ENCODE measurements around the gene GPR152. TPM values are rescaled to one million over a fixed set of nuclear protein-coding genes. Genes with fewer than 3 reads are reported as not detected.
A peak's percentile ranks its signal among the peaks of the same experiment; 100 is the strongest.

Gene GPR152
- total RNA-seq, 6 donors from 2014 or later = not detected

GRCh38 chr11:67442504-67443404 is 9.8 kb downstream of the GPR152 start:
- Histone ChIP-seq H3K4me1 (peaks cover 20 to 49% (median 29%) of the 10 kb centered on the region in 4 donors), H3K9me3 (no peaks in the 10 kb centered on the region), H3K4me3 (peak overlapping the region; percentile 80 to 95 (median 91)), H3K27me3 (no peaks in the 10 kb centered on the region), H3K36me3 (peaks cover 0 to 44% (median 33%) of the 10 kb centered on the region in 4 donors), H3K27ac (peak overlapping the region; percentile 91 to 97 (median 95))
- no peak for DNase-seq
- ATAC-seq (ENCODE audit: low FRiP score in 2 of 2) = peak in 1 of 2 donors; percentile 1
- 18 to 38% methylated on average over 20 to 39 of the region's 45 CpGs for WGBS, 2 donors
- TF ChIP-seq POLR2A (IDR thresholded peaks at IDR 0.05) = no peak

- DNase-seq (peak in 1 of 2 donors; percentile 75), ATAC-seq (ENCODE audit: low FRiP score in 2 of 2) (no peak)
- Histone ChIP-seq H3K9me3 (no peaks in the 10 kb centered on the region), H3K27ac (peak overlapping the region; percentile 91 to 97 (median 95)), H3K4me1 (peaks cover 20 to 49% (median 29%) of the 10 kb centered on the region in 4 donors), H3K4me3 (peak overlapping the region in 1 of 4 donors; percentile 95), H3K27me3 (no peaks in the 10 kb centered on the region), H3K36me3 (peaks cover 0 to 48% (median 38%) of the 10 kb centered on the region in 4 donors)
- TF ChIP-seq POLR2A (IDR thresholded peaks at IDR 0.05) = no peak
- no peak for TF ChIP-seq POLR2AphosphoS5 (IDR thresholded peaks at IDR 0.05)
- no peak for TF ChIP-seq CTCF (IDR thresholded peaks at IDR 0.05)
- no peak for TF ChIP-seq EP300 (IDR thresholded peaks at IDR 0.05)
- WGBS, 2 donors = 84 to 88% methylated on average over 12 to 28 of the region's 28 CpGs
Observed at GRCh38 chr11:67441731-67442351, 10.7 kb downstream of the GPR152 start.

GRCh38 chr11:67441098-67441563 is 11.4 kb downstream of the GPR152 start:
- Histone ChIP-seq H3K4me3 (no peak overlapping the region), H3K9me3 (no peaks in the 10 kb centered on the region), H3K4me1 (peaks cover 20 to 54% (median 29%) of the 10 kb centered on the region in 4 donors), H3K27ac (peak overlapping the region in 1 of 4 donors; percentile 17), H3K36me3 (peaks cover 0 to 51% (median 39%) of the 10 kb centered on the region in 4 donors), H3K27me3 (no peaks in the 10 kb centered on the region)
- ATAC-seq (ENCODE audit: low FRiP score in 2 of 2) (no peak), DNase-seq (peak in 1 of 2 donors; percentile 83)
- TF ChIP-seq POLR2AphosphoS5 (IDR thresholded peaks at IDR 0.05) = no peak
- no peak for TF ChIP-seq EP300 (IDR thresholded peaks at IDR 0.05)
- TF ChIP-seq POLR2A (IDR thresholded peaks at IDR 0.05) = no peak
- no peak for TF ChIP-seq CTCF (IDR thresholded peaks at IDR 0.05)
- 89 to 91% methylated on average over 6 to 14 of the region's 21 CpGs for WGBS, 2 donors

- Histone ChIP-seq H3K27ac (peak overlapping the region in 2 of 4 donors; percentile 52 to 74), H3K36me3 (peaks cover 0 to 57% (median 46%) of the 10 kb centered on the region in 4 donors), H3K9me3 (no peaks in the 10 kb centered on the region), H3K27me3 (no peaks in the 10 kb centered on the region), H3K4me1 (peaks cover 20 to 61% (median 29%) of the 10 kb centered on the region in 4 donors), H3K4me3 (no peak overlapping the region)
- no peak for TF ChIP-seq POLR2AphosphoS5 (IDR thresholded peaks at IDR 0.05)
- no peak for TF ChIP-seq POLR2A (IDR thresholded peaks at IDR 0.05)
- TF ChIP-seq EP300 (IDR thresholded peaks at IDR 0.05) = no peak
- no peak for TF ChIP-seq CTCF (IDR thresholded peaks at IDR 0.05)
- no peak for ATAC-seq (ENCODE audit: low FRiP score in 2 of 2)
- WGBS, 2 donors = 77 to 81% methylated on average over 9 to 17 of the region's 17 CpGs
- DNase-seq = no peak
Observed at GRCh38 chr11:67440229-67441097, 12.1 kb downstream of the GPR152 start.
